ENCODE measurements around the gene KRTAP3-2.

- TF ChIP-seq POLR2A (IDR thresholded peaks at IDR 0.05) (no peak), CTCF (IDR thresholded peaks at IDR 0.05) (no peak)
Measured at GRCh38 chr17:41049110-41049509, 49.4 kb upstream of the KRTAP3-2 start.

Data from uterus (tissue), 2 donors.